GM12878 (cell line): ENCODE results near the gene F2. TPM values are rescaled to one million over a fixed set of nuclear protein-coding genes. Genes with fewer than 3 reads are reported as not detected.

Experiments
- ATAC-seq: fragments of 200-7000 bp; cut with Tn5 transposase; 3 replicates; pipeline ENCODE4 v1.9.1; 2020; ENCODE audit warnings: mild to moderate bottlenecking, moderate library complexity
- BruUV-seq: library from RNA; stranded (reverse); fragments of 400-500 nt; replicated peaks from 2 replicates; lab custom pipeline; 2021; lab: Mats Ljungman, UMichigan
- CTCF ChIA-PET: fragments of 300-600 bp; sonication (Branson Sonifier 250); formaldehyde crosslinking; extraction: SDS; loops from one replicate; lab custom pipeline; 2021; ENCODE audit warnings: inconsistent platforms; lab: Yijun Ruan, JAX
- POLR2A ChIA-PET: fragments of 350-600 bp; formaldehyde crosslinking; extraction: SDS; loops from one replicate; lab custom pipeline; 2021; ENCODE audit warnings: inconsistent platforms; lab: Charles Lee
- RAD21 ChIA-PET: fragments of 300-600 bp; sonication (Branson Sonifier 250); formaldehyde crosslinking; loops from one replicate; lab custom pipeline; 2023; ENCODE audit warnings: antibody characterized with exemption; ENCODE audit not compliant: unreplicated experiment; lab: Charles Lee
- SMC1A ChIA-PET: fragments of 300-600 bp; sonication (Branson Sonifier 250); formaldehyde crosslinking; loops from one replicate; lab custom pipeline; 2023; ENCODE audit not compliant: unreplicated experiment, uncharacterized antibody; lab: Charles Lee
- DNase-seq: peaks from one replicate; pipeline ENCODE4 v3.0.0-alpha.2; 2011; ENCODE audit warnings: low read depth, low spot score
- FAIRE-seq: peaks from 3 replicates; lab custom pipeline; 2011; peaks lifted over from hg19 to GRCh38; lab: Jason Lieb, UNC
- H2AFZ ChIP-seq: 2 replicates; pipeline ENCODE4 v1.6.0; 2011; ENCODE audit warnings: low read depth, low read length, control low read depth; ENCODE audit not compliant: control insufficient read depth
- H3K27ac ChIP-seq: 2 replicates; pipeline ENCODE4 v1.5.1; 2011; ENCODE audit warnings: control low read depth; ENCODE audit not compliant: control insufficient read depth, insufficient read depth
- H3K27me3 ChIP-seq, 2 experiments: replicated peaks in 1 of 2; 2 replicates each; pipeline versions ENCODE4 v1.6.0 to v1.6.1; 2011; ENCODE audit warnings: low read length in 1 of 2; ENCODE audit not compliant: control insufficient read depth in 2 of 2, insufficient read depth in 2 of 2
- H3K36me3 ChIP-seq, 2 experiments: 2 replicates each; pipeline ENCODE4 v1.5.1; 2011; ENCODE audit warnings: low read length in 1 of 2; ENCODE audit not compliant: control insufficient read depth in 2 of 2, insufficient read depth in 2 of 2
- H3K4me1 ChIP-seq: 2 replicates; pipeline ENCODE4 v1.6.1; 2011; ENCODE audit warnings: mild to moderate bottlenecking, low read length, moderate library complexity, mixed read lengths; ENCODE audit not compliant: control insufficient read depth, insufficient read depth
- H3K4me2 ChIP-seq: 2 replicates; pipeline ENCODE4 v1.6.0; 2011; ENCODE audit warnings: control low read depth; ENCODE audit not compliant: control insufficient read depth, insufficient read depth
- H3K4me3 ChIP-seq: fragments of 200-600 bp; sonication (generic); 2 replicates; pipeline ENCODE4 v1.5.1; 2016
- H3K79me2 ChIP-seq: 2 replicates; pipeline ENCODE4 v1.6.0; 2011; ENCODE audit warnings: low read length; ENCODE audit not compliant: control insufficient read depth, insufficient read depth
- H3K9ac ChIP-seq: 2 replicates; pipeline ENCODE4 v1.8.0; 2011; ENCODE audit warnings: low read length, control low read depth, mixed read lengths; ENCODE audit not compliant: control insufficient read depth, insufficient read depth
- H3K9me3 ChIP-seq: replicated peaks from 3 replicates; pipeline ENCODE4 v1.5.1; 2011; ENCODE audit warnings: mild to moderate bottlenecking, low read length; ENCODE audit not compliant: control insufficient read depth, insufficient read depth
- H4K20me1 ChIP-seq: 2 replicates; pipeline ENCODE4 v1.6.0; 2011; ENCODE audit not compliant: control insufficient read depth, insufficient read depth
- BHLHE40 ChIP-seq, 2 experiments: fragments of 450-650 bp in 1 of 2; IDR thresholded peaks; 2 replicates each; pipeline ENCODE4 v1.6.1; 2011 to 2017; ENCODE audit warnings: low read depth in 2 of 2, borderline replicate concordance in 1 of 2, improper control_type of control experiment in 1 of 2, low read length in 1 of 2, mild to moderate bottlenecking in 1 of 2
- BRCA1 ChIP-seq: IDR thresholded peaks from 2 replicates; pipeline ENCODE4 v1.6.1; 2011; ENCODE audit warnings: low read depth, low read length, improper control_type of control experiment
- EP300 ChIP-seq, 2 experiments: fragments of 150-350 bp in 1 of 2; IDR thresholded peaks; 2 replicates each; pipeline ENCODE4 v1.6.1; 2011 to 2012; ENCODE audit warnings: low read depth in 2 of 2, low read length in 2 of 2, borderline replicate concordance in 1 of 2, improper control_type of control experiment in 1 of 2, inconsistent platforms in 1 of 2; ENCODE audit not compliant: control insufficient read depth in 1 of 2
- HDAC6 ChIP-seq: fragments of 200-600 bp; sonication (generic); IDR thresholded peaks from one replicate; pipeline ENCODE4 v1.8.0; 2017; ENCODE audit warnings: antibody characterized with exemption; ENCODE audit not compliant: unreplicated experiment
- KAT2A ChIP-seq: conservative IDR thresholded peaks from 2 replicates; pipeline ENCODE4 v1.6.1; 2011; ENCODE audit warnings: low read depth, low read length; ENCODE audit not compliant: control insufficient read depth
- MEF2A ChIP-seq: IDR thresholded peaks from 2 replicates; pipeline ENCODE4 v1.6.1; 2011; ENCODE audit warnings: low read depth, mild to moderate bottlenecking, low read length, moderate library complexity; ENCODE audit not compliant: insufficient read depth
- NFYB ChIP-seq: IDR thresholded peaks from 2 replicates; pipeline ENCODE4 v1.6.1; 2011; ENCODE audit warnings: low read depth, mild to moderate bottlenecking, low read length, improper control_type of control experiment, moderate library complexity; ENCODE audit not compliant: insufficient read depth
- POU2F2 ChIP-seq: IDR thresholded peaks from 3 replicates; pipeline ENCODE4 v1.6.1; 2011; ENCODE audit warnings: low read depth, mild to moderate bottlenecking, low read length, borderline replicate concordance
- SMAD5 ChIP-seq: IDR thresholded peaks from 2 replicates; pipeline ENCODE4 v1.6.1; 2016; ENCODE audit warnings: antibody characterized with exemption, low read depth
- TCF3 ChIP-seq: IDR thresholded peaks from 2 replicates; pipeline ENCODE4 v1.6.1; 2012; ENCODE audit warnings: low read depth, mild to moderate bottlenecking, low read length, borderline replicate concordance; ENCODE audit not compliant: insufficient read depth
- ZBTB11 ChIP-seq: fragments of 450-650 bp; formaldehyde crosslinking; IDR thresholded peaks from 2 replicates; pipeline ENCODE4 v1.5.0; 2022; ENCODE audit warnings: mild to moderate bottlenecking, missing genetic modification characterization
- ZBTB4 ChIP-seq: fragments of 450-650 bp; formaldehyde crosslinking; IDR thresholded peaks from 2 replicates; pipeline ENCODE4 v1.4.0; 2022; ENCODE audit warnings: mild to moderate bottlenecking, moderate library complexity
- ZNF274 ChIP-seq: IDR thresholded peaks from one replicate; pipeline ENCODE4 v1.8.0; 2011; ENCODE audit not compliant: insufficient read length, insufficient read depth
- ZNF384 ChIP-seq: IDR thresholded peaks from 2 replicates; pipeline ENCODE4 v1.6.1; 2012; ENCODE audit warnings: low read depth, mild to moderate bottlenecking, low read length, improper control_type of control experiment, borderline replicate concordance
- WGBS: methylation state at CpG from one replicate; pipeline ENCODE4 v1.1.6; 2016; ENCODE audit warnings: low lambda C conversion rate; ENCODE audit not compliant: insufficient replicate concordance, insufficient coverage; ENCODE audit errors: missing lambda C conversion rate; 5-methylcytosine and 5-hydroxymethylcytosine counted together
- in situ Hi-C: fragments of 300-500 bp; cut with MboI; formaldehyde crosslinking; loops from 9 replicates; pipeline ENCODE4 v1.14.3; 2018; ENCODE audit warnings: mixed read lengths
- intact Hi-C: fragments of 100-400 bp; cut with micrococcal nuclease; formaldehyde crosslinking; loops from one replicate; pipeline ENCODE4 v1.14.2; 2022; ENCODE audit not compliant: unreplicated experiment
- polyA plus RNA-seq, 11 experiments: library from polyadenylated mRNA; depleted of rRNA in 4 of 11; unstranded in 6 of 11; stranded (reverse) in 5 of 11; fragments of >200 nt; fragmentation: Nextera tagmentation in 4 of 11; fragmentation: Illumina TruSeq in 1 of 11; extraction: Ambion mirVana in 4 of 11; extraction: Trizol in 1 of 11; gene quantifications; 1 replicate in 1 of 11; 2 replicates in 10 of 11; pipeline versions ENCODE4 v1.2.1 to v1.2.3, GENCODE V29; 2011 to 2016; ENCODE audit warnings: inconsistent platforms in 2 of 11, missing spikeins in 2 of 11, low read depth in 1 of 11
- total RNA-seq, 4 experiments: library from RNA; depleted of rRNA in 3 of 4; stranded (reverse); fragments of >200 nt in 3 of 4; fragmentation: Illumina TruSeq in 1 of 4; extraction: Trizol in 1 of 4; gene quantifications; 2 replicates each; pipeline versions ENCODE4 v1.2.1 to v1.2.3, GENCODE V29; 2013 to 2021

F2 gene
- total and polyA plus RNA-seq, 10 of the 15 experiments (the other 5 are each of a cell fraction or from before 2014, with no cell fraction given), result 0.23 to 0.72 TPM; not detected in 8

GRCh38 chr11:46743693-46744339 lies 24.8 kb downstream of the F2 start:
- ChIA-PET POLR2A (interaction anchor here (0.7 kb wide), 1 partner anchor 102 kb away, joined by 4 read pairs; no protein-coding TSS in a partner anchor), RAD21 (no interaction called here), CTCF (interaction anchor here (0.7 to 1.0 kb wide), 3 partner anchors 23 to 731 kb away, joined by 3 read pairs; no protein-coding TSS in a partner anchor), SMC1A (interaction anchor here (1.2 kb wide), 1 partner anchor 10 kb away, joined by 3 read pairs; no protein-coding TSS in a partner anchor)
- Histone ChIP-seq H3K27ac (no peak overlapping the region), H3K4me1 (no peaks in the 10 kb centered on the region), H3K27me3 (no peaks in the 10 kb centered on the region), H3K36me3 (peaks cover 18 to 43% of the 10 kb centered on the region in 2 experiments; a peak in 3 of 4 replicates), H2AFZ (no peak overlapping the region), H4K20me1 (no peaks in the 10 kb centered on the region), H3K4me2 (no peak overlapping the region), H3K79me2 (no peaks in the 10 kb centered on the region), H3K4me3 (no peak overlapping the region), H3K9me3 (no peaks in the 10 kb centered on the region), H3K9ac (no peak overlapping the region)
- FAIRE-seq (no peak), DNase-seq (no peak), ATAC-seq (no peak)
- TSS peak; percentile 34 for BruUV-seq
- intact Hi-C loops, result no loop called here
- WGBS, result 99% methylated on average over 10 of the region's 10 CpGs
- in situ Hi-C loops, result no loop called here
- no peak for TF ChIP-seq NFYB
- TF ChIP-seq HDAC6, result no peak
- TF ChIP-seq BHLHE40 (IDR thresholded peaks at IDR 0.05; ENCODE audit: borderline replicate concordance in 1 of 2, low read depth in 2 of 2, low read length in 1 of 2), result no peak
- TF ChIP-seq TCF3, result no peak
- TF ChIP-seq ZNF384, result no peak
- no peak for TF ChIP-seq MEF2A
- TF ChIP-seq ZBTB11 (CRISPR knock-in tag), result no peak
- no peak for TF ChIP-seq ZNF274
- TF ChIP-seq SMAD5, result no peak
- TF ChIP-seq ZBTB4 (CRISPR knock-in tag), result no peak
- TF ChIP-seq KAT2A, result no peak
- no peak for TF ChIP-seq EP300 (IDR thresholded peaks at IDR 0.05; ENCODE audit: borderline replicate concordance in 1 of 2, control insufficient read depth in 1 of 2, low read depth in 2 of 2, low read length in 2 of 2)
- no peak for TF ChIP-seq POU2F2
- no peak for TF ChIP-seq BRCA1
